ENCODE measurements around the gene RTN4IP1. TPM values are rescaled to one million over a fixed set of nuclear protein-coding genes. Genes with fewer than 3 reads are reported as not detected.

RTN4IP1 gene
- total and polyA plus RNA-seq, 4 experiments from 2014 or later, result 5.8 to 8.3 (median 7.4) TPM

DNA sequence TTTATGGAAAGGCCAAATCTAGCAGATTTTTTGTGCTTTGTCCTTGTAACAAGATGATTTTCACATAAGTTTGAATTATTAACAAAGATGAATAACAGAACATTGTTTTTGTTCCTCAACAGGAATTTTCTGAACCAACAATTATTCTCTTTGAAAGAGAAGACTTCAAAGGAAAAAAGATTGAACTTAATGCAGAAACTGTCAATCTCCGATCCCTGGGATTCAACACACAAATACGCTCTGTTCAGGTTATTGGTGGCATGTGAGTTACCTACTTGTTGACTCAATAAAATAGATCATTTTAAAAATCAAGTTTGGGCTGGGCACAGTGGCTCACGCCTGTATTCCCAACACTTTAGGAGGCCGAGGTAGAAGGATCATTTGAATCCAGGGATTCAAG is 70.9 kb downstream of the RTN4IP1 start:
- Mint-ChIP-seq H3K36me3 (peaks cover 42 to 85% of the 10 kb centered on the region in 2 donors), H3K4me1 (peaks cover 0 to 6% (median 4%) of the 10 kb centered on the region in 4 donors), H3K9me3 (no peaks in the 10 kb centered on the region), H3K27ac (peak overlapping the region in 3 of 7 donors; percentile 25 to 62 (median 41)), H3K27me3 (no peaks in the 10 kb centered on the region), H3K4me3 (no peak overlapping the region)
- Histone ChIP-seq H3K36me3 (ENCODE audit: insufficient read depth, low read length) (peaks cover 57% of the 10 kb centered on the region), H3K4me1 (ENCODE audit: insufficient read depth, low read length) (no peaks in the 10 kb centered on the region), H3K27me3 (ENCODE audit: insufficient read depth, low read length) (no peaks in the 10 kb centered on the region), H3K9me3 (ENCODE audit: control insufficient read depth in 1 of 2, low read length in 2 of 2) (no peaks in the 10 kb centered on the region), H3K4me3 (ENCODE audit: low read length in 2 of 2) (no peak overlapping the region), H3K27ac (ENCODE audit: low read depth, low read length) (no peak overlapping the region)
- ChIA-PET CTCF (ENCODE audit: partially characterized antibody) (interaction anchor here (1.2 to 11.7 kb wide), 7 partner anchors 8 to 116 kb away, joined by 3 to 163 read pairs (median 10); no protein-coding TSS in a partner anchor), POLR2A (ENCODE audit: partially characterized antibody) (interaction anchor here (0.8 to 2.3 kb wide), 2 partner anchors 13 to 46 kb away, joined by 3 to 11 read pairs; no protein-coding TSS in a partner anchor)
- intact Hi-C loops (cut with micrococcal nuclease), result no loop called here
- DNase-seq, result no peak

DNA sequence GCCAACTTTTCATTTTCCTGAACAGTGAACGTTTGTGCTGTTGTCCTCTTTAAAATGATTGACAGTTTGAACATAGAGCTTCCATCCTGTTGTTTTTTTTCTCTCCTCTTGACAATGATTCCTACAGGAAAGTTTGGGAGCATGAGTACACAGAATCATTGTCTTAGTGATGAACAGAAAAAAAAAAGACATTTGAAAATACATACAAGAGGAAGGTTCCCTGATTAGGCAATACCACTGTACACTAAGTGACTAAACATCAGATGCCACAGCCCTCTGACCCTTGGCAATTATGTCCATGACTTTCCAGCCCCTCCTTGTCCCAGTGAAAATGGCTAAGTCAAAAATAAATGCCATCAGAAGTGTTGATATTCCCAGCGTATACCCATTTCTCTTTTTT is 71.5 kb downstream of the RTN4IP1 start:
- Mint-ChIP-seq H3K27ac (peak overlapping the region in 1 of 7 donors; percentile 62), H3K4me3 (no peak overlapping the region), H3K36me3 (peaks cover 41 to 85% of the 10 kb centered on the region in 2 donors), H3K27me3 (no peaks in the 10 kb centered on the region), H3K9me3 (no peaks in the 10 kb centered on the region), H3K4me1 (peaks cover 4 to 6% (median 5%) of the 10 kb centered on the region in 4 donors)
- intact Hi-C loops (cut with micrococcal nuclease), result no loop called here
- no peaks in the 10 kb centered on the region for H3K4me1 ChIP-seq (ENCODE audit: insufficient read depth, low read length)
- H3K9me3 ChIP-seq (ENCODE audit: control insufficient read depth in 1 of 2, low read length in 2 of 2), result no peaks in the 10 kb centered on the region
- no peak overlapping the region for H3K4me3 ChIP-seq (ENCODE audit: low read length in 2 of 2)
- peaks cover 54% of the 10 kb centered on the region for H3K36me3 ChIP-seq (ENCODE audit: insufficient read depth, low read length)
- CTCF ChIA-PET (ENCODE audit: partially characterized antibody), result interaction anchor here (1.2 to 11.7 kb wide), 9 partner anchors 8 to 115 kb away, joined by 3 to 163 read pairs (median 7); no protein-coding TSS in a partner anchor
- no peak overlapping the region for H3K27ac ChIP-seq (ENCODE audit: low read depth, low read length)
- DNase-seq, result no peak
- POLR2A ChIA-PET (ENCODE audit: partially characterized antibody), result interaction anchor here (0.8 to 2.3 kb wide), 2 partner anchors 13 to 45 kb away, joined by 3 to 11 read pairs; no protein-coding TSS in a partner anchor
- no peaks in the 10 kb centered on the region for H3K27me3 ChIP-seq (ENCODE audit: insufficient read depth, low read length)

GRCh38 chr6:106556368-106556960 is 72.8 kb downstream of the RTN4IP1 start:
- no peak overlapping the region for H3K4me3 Mint-ChIP-seq

DNA sequence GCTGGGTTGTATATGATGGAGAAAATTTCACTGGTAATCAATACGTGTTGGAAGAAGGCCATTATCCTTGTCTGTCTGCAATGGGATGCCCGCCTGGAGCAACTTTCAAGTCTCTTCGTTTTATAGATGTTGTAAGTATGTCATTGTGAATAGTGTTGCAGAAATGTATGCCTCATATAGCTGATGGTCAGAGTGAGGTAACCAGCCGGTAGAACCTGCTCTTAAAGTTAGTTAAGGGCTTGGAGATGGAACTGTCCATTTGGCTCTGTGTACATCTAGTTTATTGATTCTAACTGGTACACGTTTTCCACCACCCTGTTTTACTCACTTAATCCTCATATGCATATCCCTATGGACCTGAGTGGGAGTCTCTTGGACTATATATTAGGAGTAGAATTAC is 73.5 kb downstream of the RTN4IP1 start:
- Mint-ChIP-seq H3K36me3 (peaks cover 43 to 84% of the 10 kb centered on the region in 2 donors), H3K27me3 (no peaks in the 10 kb centered on the region), H3K27ac (peak overlapping the region in 4 of 7 donors; percentile 2 to 86 (median 25)), H3K9me3 (no peaks in the 10 kb centered on the region), H3K4me1 (peaks cover 4 to 11% (median 7%) of the 10 kb centered on the region in 4 donors), H3K4me3 (no peak overlapping the region)
- peaks cover 45% of the 10 kb centered on the region for H3K36me3 ChIP-seq (ENCODE audit: insufficient read depth, low read length)
- H3K27me3 ChIP-seq (ENCODE audit: insufficient read depth, low read length), result no peaks in the 10 kb centered on the region
- no peak overlapping the region for H3K4me3 ChIP-seq (ENCODE audit: low read length in 2 of 2)
- ChIA-PET POLR2A (ENCODE audit: partially characterized antibody) (interaction anchor here (2.9 kb wide), 1 partner anchor 44 kb away, joined by 18 read pairs; no protein-coding TSS in a partner anchor), CTCF (ENCODE audit: partially characterized antibody) (interaction anchor here (1.0 to 11.7 kb wide), 9 partner anchors 8 to 111 kb away, joined by 3 to 163 read pairs (median 10); no protein-coding TSS in a partner anchor)
- intact Hi-C loops (cut with micrococcal nuclease), result loop anchor here (1.0 kb wide), 4 partner anchors 11 to 109 kb away; no protein-coding TSS in a partner anchor
- H3K4me1 ChIP-seq (ENCODE audit: insufficient read depth, low read length), result no peaks in the 10 kb centered on the region
- no peaks in the 10 kb centered on the region for H3K9me3 ChIP-seq (ENCODE audit: control insufficient read depth in 1 of 2, low read length in 2 of 2)
- no peak overlapping the region for H3K27ac ChIP-seq (ENCODE audit: low read depth, low read length)
- no peak for DNase-seq

More at GRCh38 chr6:106556368-106556960, 72.8 kb downstream of the RTN4IP1 start:
- peaks cover 4 to 9% (median 7%) of the 10 kb centered on the region in 4 donors for H3K4me1 Mint-ChIP-seq
- H3K27ac ChIP-seq (ENCODE audit: low read depth, low read length), result no peak overlapping the region
- peak overlapping the region in 3 of 7 donors; percentile 2 to 75 (median 68) for H3K27ac Mint-ChIP-seq
- ChIA-PET POLR2A (ENCODE audit: partially characterized antibody) (interaction anchor here (2.9 kb wide), 1 partner anchor 45 kb away, joined by 18 read pairs; no protein-coding TSS in a partner anchor), CTCF (ENCODE audit: partially characterized antibody) (interaction anchor here (0.8 to 11.7 kb wide), 18 partner anchors 9 to 116 kb away, joined by 3 to 163 read pairs (median 6); no protein-coding TSS in a partner anchor)
- H3K27me3 ChIP-seq (ENCODE audit: insufficient read depth, low read length), result no peaks in the 10 kb centered on the region
- H3K27me3 Mint-ChIP-seq, result no peaks in the 10 kb centered on the region
- H3K4me3 ChIP-seq (ENCODE audit: low read length in 2 of 2), result no peak overlapping the region
- H3K36me3 Mint-ChIP-seq, result peaks cover 43 to 84% of the 10 kb centered on the region in 2 donors
- DNase-seq, result peak in 4 of 5 donors; percentile 43 to 46 (median 45)
- H3K9me3 ChIP-seq (ENCODE audit: control insufficient read depth in 1 of 2, low read length in 2 of 2), result no peaks in the 10 kb centered on the region
- no peaks in the 10 kb centered on the region for H3K4me1 ChIP-seq (ENCODE audit: insufficient read depth, low read length)
- intact Hi-C loops (cut with micrococcal nuclease), result loop anchor here (1.0 kb wide), 4 partner anchors 10 to 110 kb away; no protein-coding TSS in a partner anchor
- peaks cover 46% of the 10 kb centered on the region for H3K36me3 ChIP-seq (ENCODE audit: insufficient read depth, low read length)
- H3K9me3 Mint-ChIP-seq, result no peaks in the 10 kb centered on the region

DNA sequence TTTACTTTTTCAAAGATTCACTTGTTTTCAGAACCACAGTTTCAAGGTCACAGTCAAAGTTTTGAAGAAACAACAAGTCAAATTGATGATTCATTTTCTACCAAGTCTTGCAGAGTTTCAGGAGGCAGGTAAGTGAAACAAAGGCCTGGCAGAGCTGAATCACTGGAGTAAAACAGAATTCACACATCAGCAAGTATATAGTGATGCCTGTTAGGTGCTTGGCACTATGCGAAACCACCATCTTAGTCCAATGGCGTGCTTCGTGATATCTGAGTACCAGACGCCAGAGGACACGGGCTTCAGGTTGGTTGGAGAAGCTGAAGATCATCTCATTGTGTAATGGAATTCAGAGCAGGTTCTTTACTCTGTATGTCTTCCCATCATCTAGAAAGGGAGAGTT is 75.9 kb downstream of the RTN4IP1 start:
- POLR2A ChIA-PET (ENCODE audit: partially characterized antibody), result interaction anchor here (1.0 to 3.1 kb wide), 6 partner anchors 15 to 41 kb away, joined by 3 to 22 read pairs (median 7); no protein-coding TSS in a partner anchor
- H3K4me3 ChIP-seq (ENCODE audit: low read length in 2 of 2), result no peak overlapping the region
- H3K4me1 ChIP-seq (ENCODE audit: insufficient read depth, low read length), result no peaks in the 10 kb centered on the region
- peaks cover 32% of the 10 kb centered on the region for H3K36me3 ChIP-seq (ENCODE audit: insufficient read depth, low read length)
- no peaks in the 10 kb centered on the region for H3K27me3 ChIP-seq (ENCODE audit: insufficient read depth, low read length)
- H3K4me1 Mint-ChIP-seq, result peaks cover 9 to 16% (median 13%) of the 10 kb centered on the region in 4 donors
- peaks cover 48 to 82% of the 10 kb centered on the region in 2 donors for H3K36me3 Mint-ChIP-seq
- H3K27ac ChIP-seq (ENCODE audit: low read depth, low read length), result no peak overlapping the region
- H3K27ac Mint-ChIP-seq, result peak overlapping the region in 5 of 7 donors; percentile 53 to 86 (median 80)
- H3K4me3 Mint-ChIP-seq, result no peak overlapping the region
- H3K9me3 ChIP-seq (ENCODE audit: control insufficient read depth in 1 of 2, low read length in 2 of 2), result no peaks in the 10 kb centered on the region
- no peaks in the 10 kb centered on the region for H3K9me3 Mint-ChIP-seq
- no peak for DNase-seq
- H3K27me3 Mint-ChIP-seq, result no peaks in the 10 kb centered on the region
- intact Hi-C loops (cut with micrococcal nuclease), result no loop called here
- CTCF ChIA-PET (ENCODE audit: partially characterized antibody), result interaction anchor here (1.0 to 11.7 kb wide), 9 partner anchors 10 to 466 kb away, joined by 3 to 163 read pairs (median 5); no protein-coding TSS in a partner anchor

DNA sequence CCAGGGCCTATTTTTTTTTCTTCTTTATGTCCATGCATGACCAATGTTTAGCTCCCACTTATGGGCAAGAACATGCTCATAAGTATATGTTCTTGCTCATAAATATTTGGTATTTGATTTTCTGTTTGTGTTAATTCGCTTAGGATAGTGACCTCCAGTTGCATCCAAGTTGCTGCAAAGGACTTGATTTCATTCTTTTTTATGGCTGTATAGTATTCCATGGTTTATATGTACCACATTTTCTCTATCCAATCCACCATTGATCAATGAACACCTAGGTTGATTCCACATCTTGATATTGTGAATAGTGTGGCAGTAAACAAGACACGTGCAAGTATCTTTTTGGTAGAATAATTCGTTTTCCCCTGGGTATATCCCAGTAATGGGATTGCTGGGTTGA is 78.1 kb downstream of the RTN4IP1 start:
- Mint-ChIP-seq H3K27me3 (no peaks in the 10 kb centered on the region), H3K27ac (peak overlapping the region in 3 of 7 donors; percentile 14 to 70 (median 37)), H3K4me3 (no peak overlapping the region), H3K4me1 (peaks cover 21 to 30% (median 27%) of the 10 kb centered on the region in 4 donors), H3K36me3 (peaks cover 62 to 86% of the 10 kb centered on the region in 2 donors), H3K9me3 (no peaks in the 10 kb centered on the region)
- Histone ChIP-seq H3K27ac (ENCODE audit: low read depth, low read length) (no peak overlapping the region), H3K4me3 (ENCODE audit: low read length in 2 of 2) (no peak overlapping the region), H3K4me1 (ENCODE audit: insufficient read depth, low read length) (peaks cover 10% of the 10 kb centered on the region), H3K27me3 (ENCODE audit: insufficient read depth, low read length) (no peaks in the 10 kb centered on the region), H3K9me3 (ENCODE audit: control insufficient read depth in 1 of 2, low read length in 2 of 2) (no peaks in the 10 kb centered on the region), H3K36me3 (ENCODE audit: insufficient read depth, low read length) (peaks cover 49% of the 10 kb centered on the region)
- intact Hi-C loops (cut with micrococcal nuclease), result no loop called here
- ChIA-PET POLR2A (ENCODE audit: partially characterized antibody) (interaction anchor here (2.1 to 3.1 kb wide), 2 partner anchors 31 to 38 kb away, joined by 9 to 11 read pairs; no protein-coding TSS in a partner anchor), CTCF (ENCODE audit: partially characterized antibody) (interaction anchor here (11.7 kb wide), 1 partner anchor 40 kb away, joined by 163 read pairs; no protein-coding TSS in a partner anchor)
- no peak for DNase-seq

Measured in CD4-positive, alpha-beta memory T cell (primary cell).